ENCODE data around the gene CYSTM1.

DNA sequence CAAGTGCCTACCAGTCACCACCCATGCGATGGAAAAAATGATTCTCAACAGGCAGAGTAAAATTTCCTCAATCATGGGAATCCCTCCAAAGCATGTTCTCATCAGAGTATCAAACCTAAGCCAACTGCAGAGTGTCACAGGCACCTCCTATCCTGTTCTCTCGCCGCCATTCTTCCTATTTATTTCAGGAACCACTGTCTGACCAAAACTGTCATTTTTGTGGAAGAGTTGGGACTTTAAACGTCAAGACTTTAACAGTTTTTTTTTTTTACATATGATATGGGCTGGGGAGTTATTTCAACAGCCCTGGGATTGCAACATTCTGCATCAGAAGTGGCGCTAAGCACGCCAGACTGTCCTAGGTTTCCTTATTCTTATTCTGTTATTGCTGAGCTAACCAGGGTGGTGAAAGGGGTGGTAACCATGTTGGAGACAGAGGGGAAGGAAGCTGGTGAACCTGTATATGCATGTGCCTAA is 98.5 kb downstream of the CYSTM1 start:
- TF ChIP-seq EZH2 (IDR thresholded peaks at IDR 0.05; ENCODE audit: insufficient read depth, poor library complexity, severe bottlenecking) (no peak), EZH2phosphoT487 (IDR thresholded peaks at IDR 0.05; ENCODE audit: insufficient read depth, low read depth) (no peak)

Measured in GM23248 (cell line).